ENCODE measurements around the gene EIF3A.
"Not testable (repeated sequence)": the region's sequence is repeated elsewhere in the genome, so short reads cannot be mapped to it uniquely, and the experiment has no call there.

Gene EIF3A, protein sequence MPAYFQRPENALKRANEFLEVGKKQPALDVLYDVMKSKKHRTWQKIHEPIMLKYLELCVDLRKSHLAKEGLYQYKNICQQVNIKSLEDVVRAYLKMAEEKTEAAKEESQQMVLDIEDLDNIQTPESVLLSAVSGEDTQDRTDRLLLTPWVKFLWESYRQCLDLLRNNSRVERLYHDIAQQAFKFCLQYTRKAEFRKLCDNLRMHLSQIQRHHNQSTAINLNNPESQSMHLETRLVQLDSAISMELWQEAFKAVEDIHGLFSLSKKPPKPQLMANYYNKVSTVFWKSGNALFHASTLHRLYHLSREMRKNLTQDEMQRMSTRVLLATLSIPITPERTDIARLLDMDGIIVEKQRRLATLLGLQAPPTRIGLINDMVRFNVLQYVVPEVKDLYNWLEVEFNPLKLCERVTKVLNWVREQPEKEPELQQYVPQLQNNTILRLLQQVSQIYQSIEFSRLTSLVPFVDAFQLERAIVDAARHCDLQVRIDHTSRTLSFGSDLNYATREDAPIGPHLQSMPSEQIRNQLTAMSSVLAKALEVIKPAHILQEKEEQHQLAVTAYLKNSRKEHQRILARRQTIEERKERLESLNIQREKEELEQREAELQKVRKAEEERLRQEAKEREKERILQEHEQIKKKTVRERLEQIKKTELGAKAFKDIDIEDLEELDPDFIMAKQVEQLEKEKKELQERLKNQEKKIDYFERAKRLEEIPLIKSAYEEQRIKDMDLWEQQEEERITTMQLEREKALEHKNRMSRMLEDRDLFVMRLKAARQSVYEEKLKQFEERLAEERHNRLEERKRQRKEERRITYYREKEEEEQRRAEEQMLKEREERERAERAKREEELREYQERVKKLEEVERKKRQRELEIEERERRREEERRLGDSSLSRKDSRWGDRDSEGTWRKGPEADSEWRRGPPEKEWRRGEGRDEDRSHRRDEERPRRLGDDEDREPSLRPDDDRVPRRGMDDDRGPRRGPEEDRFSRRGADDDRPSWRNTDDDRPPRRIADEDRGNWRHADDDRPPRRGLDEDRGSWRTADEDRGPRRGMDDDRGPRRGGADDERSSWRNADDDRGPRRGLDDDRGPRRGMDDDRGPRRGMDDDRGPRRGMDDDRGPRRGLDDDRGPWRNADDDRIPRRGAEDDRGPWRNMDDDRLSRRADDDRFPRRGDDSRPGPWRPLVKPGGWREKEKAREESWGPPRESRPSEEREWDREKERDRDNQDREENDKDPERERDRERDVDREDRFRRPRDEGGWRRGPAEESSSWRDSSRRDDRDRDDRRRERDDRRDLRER (N-terminal part only)

DNA sequence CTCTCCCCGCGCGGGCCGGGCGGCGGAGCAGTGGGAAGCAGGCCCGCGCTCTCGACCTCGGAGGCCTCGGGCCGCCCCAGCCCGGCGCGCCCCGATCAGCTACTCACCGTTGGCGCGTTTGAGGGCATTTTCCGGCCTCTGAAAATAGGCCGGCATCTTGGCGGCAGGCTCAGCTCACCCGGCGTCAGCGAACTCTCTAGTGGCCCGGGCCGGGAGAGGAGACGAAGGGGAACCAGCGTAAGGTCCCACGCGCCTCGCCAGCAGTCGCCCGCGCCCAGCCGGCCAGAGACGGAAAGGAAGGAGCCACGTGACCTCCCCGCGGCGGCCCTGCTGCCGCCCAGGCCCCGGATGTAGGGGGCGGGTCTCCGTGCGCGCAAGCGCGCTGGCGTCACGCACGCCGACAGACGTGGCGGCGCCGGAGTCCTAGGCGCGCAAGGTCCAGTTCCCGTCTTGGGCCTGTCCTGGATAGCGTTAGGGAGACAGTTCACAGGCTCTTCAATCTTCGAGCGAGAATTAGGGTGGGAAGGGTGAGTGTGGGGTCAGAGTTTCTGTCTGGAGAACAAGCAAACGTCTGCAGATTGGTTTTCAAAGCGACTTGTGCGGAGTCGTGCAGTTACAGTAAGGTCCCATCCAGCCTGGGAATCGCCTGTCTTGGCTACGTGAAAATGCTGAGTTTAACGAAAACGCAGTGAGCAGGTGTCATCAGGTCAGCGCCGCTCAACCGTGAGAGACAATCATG lies at the start of gene EIF3A:
Gene EIF3A (minus strand): TSS at position 297 of the 739 bp plus-strand sequence. CDS start 141 bp downstream, at position 156.
- DNase-seq (ENCODE audit: low read depth, low spot score): peak; percentile 83

DNA sequence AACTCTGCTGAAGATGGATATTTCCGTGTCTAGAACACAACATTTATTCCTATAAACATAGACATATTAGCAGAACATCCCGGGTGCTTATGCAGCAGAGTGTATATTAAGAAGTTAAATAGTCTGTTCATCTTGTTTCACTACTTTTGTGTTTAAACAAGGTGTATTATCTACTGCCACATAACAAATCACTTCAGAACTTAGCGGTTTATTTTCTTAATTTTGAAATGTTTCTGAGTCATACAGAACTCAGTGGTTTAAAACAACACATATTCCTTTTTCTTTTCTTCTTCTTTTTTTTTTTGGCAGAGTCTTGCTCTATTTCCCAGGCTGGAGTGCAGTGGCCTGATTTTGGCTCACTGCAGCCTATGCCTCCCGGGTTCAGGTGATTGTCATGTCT lies 49.1 kb upstream of the EIF3A start:
- DNase-seq (ENCODE audit: low read depth, low spot score): no peak

DNA sequence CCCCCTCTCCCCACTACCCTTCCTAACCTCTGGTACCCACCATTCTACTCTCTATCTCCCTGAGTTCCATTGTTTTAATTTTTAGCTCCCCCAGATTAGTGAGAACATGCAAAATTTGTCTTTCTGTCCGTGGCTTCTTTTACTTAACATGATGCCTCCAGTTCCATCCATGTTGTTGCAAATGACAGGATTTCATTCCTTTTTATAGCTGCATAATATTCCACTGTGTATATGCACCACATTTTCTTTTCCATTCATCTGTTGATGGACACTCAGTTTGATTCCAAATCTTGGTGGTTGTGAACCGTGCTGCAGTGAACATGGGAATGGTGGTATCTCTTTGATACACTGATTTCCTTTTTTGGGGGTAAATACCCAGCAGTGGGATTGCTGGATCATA lies 45.3 kb upstream of the EIF3A start:
- no peak for DNase-seq (ENCODE audit: low read depth, low spot score)

DNA sequence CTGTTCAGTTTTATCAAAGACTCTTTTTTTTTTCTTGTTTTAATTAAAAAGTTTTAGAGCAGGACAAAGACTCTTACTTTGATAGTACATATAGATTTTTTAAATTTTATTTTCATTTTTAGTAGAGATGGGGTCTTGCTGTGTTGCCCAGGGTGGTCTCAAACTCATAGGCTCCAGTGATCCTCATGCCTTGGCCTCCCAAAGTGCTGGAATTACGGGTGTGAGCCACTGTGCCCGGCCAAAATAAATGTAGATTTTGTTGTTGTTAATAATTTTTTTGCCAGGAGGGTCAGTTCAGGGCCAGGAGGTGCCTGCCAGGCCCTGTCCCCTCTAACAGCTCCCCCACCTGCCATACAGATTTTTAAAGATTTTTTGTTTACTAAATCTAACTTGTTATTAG lies 40.3 kb upstream of the EIF3A start:
- DNase-seq (ENCODE audit: low read depth, low spot score): no peak

DNA sequence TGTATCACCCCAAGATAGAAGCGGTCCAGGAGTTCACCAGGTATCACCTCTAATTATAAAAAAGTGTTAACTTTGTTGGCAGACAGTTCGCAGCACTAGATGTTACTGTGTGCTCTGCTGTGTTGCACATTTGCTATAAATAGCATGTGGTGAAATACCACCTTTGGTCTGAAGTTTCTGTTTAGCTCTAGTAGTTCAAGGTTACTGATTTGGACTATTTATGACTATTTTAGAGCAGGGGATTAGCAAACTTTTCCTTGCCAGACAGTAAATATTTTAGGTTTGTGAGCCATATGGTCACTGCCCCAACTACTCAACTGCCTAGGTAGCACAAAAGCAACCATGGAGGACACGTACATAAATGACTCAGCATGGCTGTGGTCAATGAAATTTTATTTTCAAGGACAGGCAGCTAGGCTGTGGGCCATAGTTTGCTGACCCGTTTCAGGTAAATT lies 39.8 kb upstream of the EIF3A start:
- no peak for DNase-seq (ENCODE audit: low read depth, low spot score)

DNA sequence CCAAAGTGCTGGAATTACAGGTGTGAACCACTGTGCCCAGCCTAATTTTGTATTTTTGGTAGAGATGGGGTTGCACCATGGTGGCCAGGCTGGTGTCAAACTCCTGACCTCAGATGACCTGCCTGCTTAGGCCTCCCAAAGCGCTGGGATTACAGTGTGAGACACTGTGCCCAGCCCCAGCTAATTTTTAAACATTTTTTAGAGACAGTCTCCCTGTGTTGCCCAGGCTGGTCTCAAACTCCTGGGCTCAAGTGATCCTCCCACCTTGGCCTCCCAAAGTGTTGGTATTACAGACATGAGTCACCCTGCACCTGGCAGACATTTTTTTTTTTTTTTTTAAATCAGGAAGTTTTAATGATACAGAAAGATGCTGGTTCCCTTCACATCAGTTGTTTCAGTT lies 38.8 kb upstream of the EIF3A start:
- DNase-seq (ENCODE audit: low read depth, low spot score): no peak

DNA sequence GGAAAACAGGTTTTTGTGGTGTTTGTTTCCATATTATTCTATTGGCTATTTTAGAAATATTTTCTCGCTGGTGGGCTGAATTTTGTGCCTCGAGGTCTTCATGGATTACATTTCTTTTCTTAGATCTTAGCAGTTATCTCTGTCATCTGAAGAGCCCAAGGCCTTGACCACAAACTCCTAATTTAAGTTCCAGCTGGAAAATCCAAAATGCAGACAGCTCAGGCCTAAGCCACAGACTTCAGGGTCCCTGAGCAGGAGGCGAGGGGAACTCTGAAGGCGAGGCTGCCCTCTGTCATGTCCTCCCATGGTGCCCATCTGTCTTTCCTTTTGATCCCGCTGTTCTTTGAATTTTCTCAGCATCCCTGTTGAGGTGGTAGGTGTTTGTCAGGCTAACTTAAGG lies 37.6 kb upstream of the EIF3A start:
- DNase-seq (ENCODE audit: low read depth, low spot score): no peak

DNA sequence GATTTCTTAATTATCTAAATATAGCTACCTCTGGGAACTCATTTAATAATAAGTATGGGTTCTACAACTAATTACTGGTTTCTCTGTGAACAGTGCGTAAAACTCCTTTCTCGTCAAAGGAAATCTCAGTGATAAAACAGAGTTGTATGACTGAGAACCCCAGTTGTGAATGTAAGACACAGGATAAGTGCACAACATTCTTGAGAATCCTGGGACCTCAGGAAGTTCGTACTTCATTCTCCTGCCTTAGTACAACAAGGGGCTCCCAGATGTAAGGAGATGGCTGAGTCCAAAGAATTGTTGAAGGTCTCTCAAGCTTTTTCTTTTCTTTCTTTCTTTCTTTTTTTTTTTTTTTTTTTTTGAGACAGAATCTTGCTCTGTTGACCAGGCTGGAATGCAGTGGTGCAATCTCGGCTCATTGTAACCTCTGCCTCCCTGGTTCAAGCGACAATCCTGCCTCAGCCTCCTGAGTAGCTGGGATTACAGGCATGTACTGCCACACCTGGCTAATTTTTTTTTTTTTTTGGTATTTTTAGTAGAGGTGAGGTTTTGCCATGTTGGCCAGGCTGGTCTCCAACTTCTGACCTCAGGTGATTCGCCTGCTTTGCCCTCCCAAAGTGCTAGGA lies 35.8 kb upstream of the EIF3A start:
- no peak for DNase-seq (ENCODE audit: low read depth, low spot score)

DNA sequence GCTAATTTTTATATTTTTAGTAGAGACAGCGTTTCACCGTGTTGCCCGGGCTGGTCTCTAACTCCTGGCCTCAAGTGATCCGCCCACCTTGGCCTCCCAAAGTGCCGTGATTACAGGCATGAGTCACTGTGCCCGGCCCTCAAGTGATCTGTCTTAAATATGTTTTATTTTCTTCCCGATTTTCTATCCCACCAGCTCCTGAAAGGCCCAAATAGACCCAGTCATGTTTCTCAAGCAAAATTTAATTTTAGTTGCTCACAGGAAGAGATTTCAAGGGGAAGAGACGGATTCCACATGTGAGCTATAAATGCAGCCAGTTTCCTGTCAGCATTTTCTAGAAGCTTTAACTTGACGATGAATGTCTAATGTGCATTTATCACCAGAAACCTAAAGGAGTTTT lies 35.3 kb upstream of the EIF3A start:
- no peak for DNase-seq (ENCODE audit: low read depth, low spot score)

DNA sequence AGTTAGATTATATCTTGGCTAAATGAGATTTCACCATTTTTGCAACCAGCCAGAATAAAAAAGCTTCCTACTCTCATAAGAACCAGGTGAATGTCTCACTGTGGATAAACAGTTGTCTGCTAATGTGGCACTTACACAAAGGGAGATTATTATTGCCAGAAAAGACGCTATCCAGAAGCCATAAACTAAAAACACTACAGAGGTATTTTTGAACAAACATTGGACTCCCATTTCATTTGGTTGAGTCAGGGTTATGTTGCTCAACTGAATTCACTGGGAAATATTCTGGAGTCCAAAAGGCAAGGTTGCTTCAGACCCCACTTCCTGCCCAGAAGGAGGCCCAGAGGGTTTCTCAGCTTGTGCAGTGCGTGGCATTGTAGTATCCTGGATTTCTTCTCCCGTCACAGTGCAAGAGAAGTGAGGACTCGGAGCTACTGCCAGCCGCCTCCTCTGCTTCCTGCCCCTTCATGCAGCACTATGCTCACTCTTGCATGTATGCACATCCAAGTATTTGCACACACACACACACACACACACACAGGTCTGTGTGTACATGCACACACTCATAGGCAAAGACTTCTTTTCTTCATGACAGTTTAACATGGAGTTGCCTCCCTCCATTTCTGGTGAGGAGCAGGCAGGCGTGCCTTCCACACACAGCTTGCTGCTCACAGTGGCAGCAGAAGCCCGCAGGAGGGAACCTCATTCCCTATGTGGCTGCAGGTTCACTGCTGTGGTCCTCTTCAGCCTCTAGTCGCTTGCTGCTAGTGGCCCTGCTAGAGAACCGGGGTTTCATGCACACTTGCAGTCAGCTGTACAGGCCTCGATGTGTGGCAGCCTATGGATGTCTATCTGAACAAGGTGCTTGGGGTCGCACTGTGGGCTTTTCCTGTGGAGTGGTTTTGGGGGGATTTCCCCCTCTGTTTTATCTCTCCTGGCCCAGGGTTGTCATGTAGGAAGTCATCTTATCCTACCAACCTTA lies 33.4 kb upstream of the EIF3A start:
- DNase-seq (ENCODE audit: low read depth, low spot score): peak; percentile 21

DNA sequence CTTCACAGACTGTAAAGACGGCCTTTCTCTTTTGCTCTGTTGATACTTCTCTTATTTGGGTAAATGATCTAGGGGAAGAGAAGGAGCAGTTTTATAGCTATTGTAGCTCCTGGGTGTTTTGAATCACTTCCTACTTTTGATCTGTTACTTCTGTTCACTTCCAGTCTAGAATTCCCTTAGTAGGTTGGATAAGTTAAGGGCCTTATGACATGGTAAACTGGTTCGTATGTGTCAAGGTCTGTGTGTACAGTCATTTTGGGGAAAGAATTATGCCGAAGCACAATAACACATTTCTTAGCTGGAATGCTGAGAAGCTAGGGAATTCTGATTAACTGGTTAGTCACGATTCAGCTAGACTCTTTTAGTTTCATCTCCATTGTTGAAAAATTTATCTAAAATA lies 31.4 kb upstream of the EIF3A start:
- no peak for DNase-seq (ENCODE audit: low read depth, low spot score)

DNA sequence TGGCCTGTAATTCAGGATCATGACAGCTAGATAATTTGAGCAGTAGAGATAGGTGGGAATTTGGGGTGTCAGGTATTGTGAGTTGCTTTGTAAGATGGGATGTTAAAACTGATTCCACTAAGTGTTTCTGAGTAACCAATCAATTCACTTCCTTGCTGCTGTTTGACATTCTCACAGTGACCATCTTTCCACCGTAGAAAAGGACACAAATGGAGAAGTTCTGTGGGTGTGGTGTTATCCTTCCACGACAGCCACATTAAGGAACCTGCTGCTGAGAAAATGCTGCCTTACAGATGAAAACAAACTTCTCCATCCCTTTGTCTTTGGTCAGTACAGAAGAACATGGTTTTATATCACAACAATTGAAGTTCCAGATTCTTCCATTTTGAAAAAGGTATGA lies 27.2 kb upstream of the EIF3A start:
- DNase-seq (ENCODE audit: low read depth, low spot score): not testable (repeated sequence)

DNA sequence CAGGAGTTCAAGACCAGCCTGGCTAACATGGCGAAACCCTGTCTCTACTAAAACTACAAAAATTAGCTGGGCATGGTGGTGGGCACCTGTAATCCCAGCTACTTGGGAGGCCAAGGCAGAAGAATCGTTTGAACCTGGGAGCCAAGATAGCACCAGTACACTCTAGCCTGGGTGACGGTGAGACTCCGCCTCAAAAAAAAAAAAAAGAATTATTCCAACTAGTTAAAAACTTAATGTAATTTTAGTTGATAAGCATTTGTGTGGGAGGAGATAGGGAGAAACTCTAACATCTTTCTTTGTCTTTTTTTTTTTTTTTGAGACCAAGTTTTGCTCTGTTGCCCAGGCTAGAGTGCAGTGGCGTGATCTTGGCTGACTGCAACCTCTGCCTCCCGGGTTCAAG lies 26.5 kb upstream of the EIF3A start:
- DNase-seq (ENCODE audit: low read depth, low spot score): not testable (repeated sequence)

DNA sequence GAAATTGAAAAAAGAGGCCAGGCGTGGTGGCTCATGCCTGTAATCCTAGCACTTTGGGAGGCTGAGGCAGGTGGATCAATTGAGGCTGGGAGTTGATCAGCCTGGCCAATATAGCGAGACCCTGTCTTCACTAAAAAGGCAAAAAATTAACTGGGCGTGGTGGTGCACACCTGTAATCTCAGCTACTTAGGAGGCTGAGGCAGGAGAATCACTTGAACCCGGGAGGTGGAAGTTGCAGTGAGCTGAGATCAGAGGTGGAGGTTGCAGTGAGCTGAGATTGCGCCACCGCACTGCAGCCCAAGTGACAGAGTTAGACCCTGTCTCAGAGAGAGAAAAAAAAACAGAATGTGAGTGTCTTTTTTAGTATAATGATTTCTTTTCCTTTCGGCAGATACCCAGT lies 25.3 kb upstream of the EIF3A start:
- not testable (repeated sequence) for DNase-seq (ENCODE audit: low read depth, low spot score)

DNA sequence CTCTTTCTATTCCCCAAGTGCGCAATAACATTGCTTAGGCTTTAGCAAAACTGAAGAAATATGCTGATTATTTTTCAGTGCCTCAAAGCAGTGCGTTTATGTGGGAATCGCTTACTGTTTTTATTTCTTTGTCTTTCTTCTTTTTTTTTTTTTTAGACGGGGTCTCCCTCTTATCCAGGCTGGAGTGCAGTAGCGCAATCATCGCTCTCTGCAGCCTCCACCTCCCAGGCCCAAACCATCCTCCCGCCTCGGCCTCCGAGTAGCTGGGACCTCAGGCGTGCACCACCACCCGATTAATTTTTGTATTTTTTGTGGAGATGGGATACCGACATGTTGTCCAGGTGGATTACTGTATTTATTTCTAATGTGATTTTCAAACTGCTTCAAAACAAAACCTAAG lies 24.5 kb upstream of the EIF3A start:
- no peak for DNase-seq (ENCODE audit: low read depth, low spot score)

DNA sequence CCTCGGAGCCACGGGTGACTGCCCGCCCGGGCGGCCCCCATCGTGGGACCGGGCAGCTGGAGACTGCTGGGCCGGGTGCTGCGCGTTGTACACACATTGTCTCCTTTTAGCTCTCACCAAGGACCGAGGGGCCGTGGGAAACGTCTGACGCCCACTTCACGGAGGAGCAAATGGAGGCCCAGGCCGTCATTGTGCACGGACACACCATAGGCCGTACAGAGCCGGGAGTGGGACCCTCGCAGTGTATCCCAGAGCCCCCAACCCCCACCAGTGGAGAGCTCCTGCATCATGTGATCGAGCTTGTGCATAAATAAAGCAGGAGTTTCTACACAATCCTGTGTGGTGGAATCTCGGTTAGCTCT lies 24.0 kb upstream of the EIF3A start:
- DNase-seq (ENCODE audit: low read depth, low spot score): no peak

DNA sequence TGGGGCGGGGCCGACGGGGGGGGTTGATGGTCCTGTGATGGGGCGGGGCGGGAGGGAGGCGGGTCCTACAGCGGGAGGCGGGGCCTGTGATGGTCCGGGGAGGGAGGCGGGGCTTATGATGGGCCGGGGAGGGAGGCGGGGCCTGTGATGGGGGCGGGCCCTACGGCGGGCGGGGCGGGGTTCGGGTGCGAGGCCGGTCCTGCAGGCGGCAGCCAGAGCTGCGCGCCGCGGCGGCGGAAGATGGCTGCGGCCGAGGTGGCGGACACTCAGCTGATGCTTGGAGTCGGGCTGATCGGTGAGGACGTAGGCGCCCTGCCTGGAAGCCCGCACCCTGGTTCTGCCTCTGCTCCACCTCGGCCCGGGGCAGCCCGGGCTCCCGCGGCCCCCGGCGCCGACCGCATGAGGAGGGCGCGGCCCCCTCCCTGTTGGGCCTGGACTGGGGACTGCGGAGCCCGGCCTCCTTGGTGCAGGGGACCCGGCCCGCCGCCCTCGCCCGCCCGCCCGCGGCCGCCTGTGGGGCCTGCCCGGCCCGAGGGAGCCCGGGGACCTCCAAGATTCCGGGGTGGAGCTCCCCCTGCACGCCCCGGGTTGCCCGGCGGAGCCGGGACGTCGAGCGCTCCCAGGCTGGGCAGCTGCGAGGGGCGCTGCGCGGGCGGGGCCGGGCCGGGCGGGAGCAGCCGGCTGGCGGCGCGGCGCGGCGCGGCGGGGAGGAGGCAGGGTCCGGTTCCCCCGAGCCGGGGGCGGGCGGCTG lies 23.5 kb upstream of the EIF3A start, which contains the start of gene DENND10:
Gene DENND10 (plus strand): TSS at position 211 of the 751 bp plus-strand sequence. CDS start 30 bp downstream, at position 241.
- no peak for DNase-seq (ENCODE audit: low read depth, low spot score)

DNA sequence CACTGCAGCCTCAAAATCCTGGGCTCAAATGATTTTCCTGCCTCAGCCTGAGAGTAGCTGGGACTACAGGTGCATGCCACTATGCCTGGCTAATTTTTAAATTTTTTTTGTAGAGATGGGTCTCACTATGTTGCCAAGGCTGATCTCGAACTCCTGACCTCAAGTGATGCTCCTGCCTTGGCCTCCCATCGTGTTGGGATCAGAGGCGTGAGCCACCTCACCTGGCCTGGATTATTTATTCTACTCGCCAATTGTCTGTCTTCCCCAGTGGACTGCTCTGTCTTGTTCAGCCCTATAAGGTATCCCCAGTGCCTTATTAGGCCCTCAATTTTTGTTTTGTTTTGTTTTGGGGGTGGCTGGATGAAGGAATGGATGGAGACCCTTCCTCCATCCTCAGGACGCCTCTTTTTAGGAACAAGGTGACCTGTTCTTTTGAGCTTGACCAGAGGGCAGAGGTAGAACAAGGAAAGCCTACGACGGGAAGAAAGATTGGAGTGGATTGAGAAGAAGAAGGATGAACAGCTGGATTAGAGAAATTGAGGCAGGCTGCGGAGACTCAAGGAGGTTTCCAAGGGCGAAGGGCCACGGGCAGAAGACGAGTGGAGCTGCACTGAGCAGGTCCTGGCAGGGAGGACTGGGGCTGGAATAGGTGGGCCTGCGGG lies 22.8 kb upstream of the EIF3A start:
- DNase-seq (ENCODE audit: low read depth, low spot score): no peak

Measured in smooth muscle cell of the brain vasculature (primary cell).